Measurements from ENCODE around the gene CDH1. TPM values are rescaled to one million over a fixed set of nuclear protein-coding genes. Genes with fewer than 3 reads are reported as not detected.

CDH1 gene
- total RNA-seq, 2 donors from 2014 or later = 118 to 123 TPM

- WGBS, 2 experiments (ENCODE audit: insufficient coverage in 1 of 2, insufficient read length in 1 of 2) = 95% methylated on average over 1 of the region's 1 CpG; no CpG with 5 or more reads in 1 of the 2 experiments
- no peak overlapping the region for H3K27ac Mint-ChIP-seq
- no peak overlapping the region for H3K4me3 Mint-ChIP-seq
- Histone ChIP-seq H3K4me3 (ENCODE audit: low read length) (no peak overlapping the region), H3K27me3 (ENCODE audit: control insufficient read depth, insufficient read depth, low read length, poor library complexity, severe bottlenecking) (no peaks in the 10 kb centered on the region), H3K9me3 (ENCODE audit: control insufficient read depth, low read length) (no peaks in the 10 kb centered on the region), H3K27ac (ENCODE audit: low read depth, low read length) (no peak overlapping the region), H3K4me1 (ENCODE audit: control insufficient read depth, insufficient read depth, low read length) (no peaks in the 10 kb centered on the region), H3K36me3 (ENCODE audit: control insufficient read depth, insufficient read depth, low read length) (no peaks in the 10 kb centered on the region), H3K9ac (ENCODE audit: extremely low read depth, low read length, poor library complexity, severe bottlenecking) (no peak overlapping the region)
- H3K27me3 Mint-ChIP-seq (ENCODE audit: insufficient read depth) = no peaks in the 10 kb centered on the region
- peaks cover 18% of the 10 kb centered on the region for H3K4me1 Mint-ChIP-seq
- DNase-seq = no peak
- peaks cover 2% of the 10 kb centered on the region for H3K36me3 Mint-ChIP-seq (ENCODE audit: low read depth)
- H3K9me3 Mint-ChIP-seq = no peaks in the 10 kb centered on the region
- no peak for TF ChIP-seq CTCF (conservative IDR thresholded peaks at IDR 0.05)
Measured at GRCh38 chr16:68767581-68767980, 30.5 kb downstream of the CDH1 start.

GRCh38 chr16:68768175-68768574 lies 31.1 kb downstream of the CDH1 start:
- no peak overlapping the region for H3K4me3 Mint-ChIP-seq
- no peak for DNase-seq
- Histone ChIP-seq H3K27ac (ENCODE audit: low read depth, low read length) (no peak overlapping the region), H3K4me3 (ENCODE audit: low read length) (no peak overlapping the region), H3K27me3 (ENCODE audit: control insufficient read depth, insufficient read depth, low read length, poor library complexity, severe bottlenecking) (no peaks in the 10 kb centered on the region), H3K36me3 (ENCODE audit: control insufficient read depth, insufficient read depth, low read length) (no peaks in the 10 kb centered on the region), H3K9me3 (ENCODE audit: control insufficient read depth, low read length) (no peaks in the 10 kb centered on the region), H3K9ac (ENCODE audit: extremely low read depth, low read length, poor library complexity, severe bottlenecking) (no peak overlapping the region), H3K4me1 (ENCODE audit: control insufficient read depth, insufficient read depth, low read length) (no peaks in the 10 kb centered on the region)
- H3K4me1 Mint-ChIP-seq = peaks cover 15% of the 10 kb centered on the region
- H3K9me3 Mint-ChIP-seq = no peaks in the 10 kb centered on the region
- WGBS, 2 experiments (ENCODE audit: insufficient coverage in 1 of 2, insufficient read length in 1 of 2) = 83 to 91% methylated on average over 7 of the region's 7 CpGs
- H3K36me3 Mint-ChIP-seq (ENCODE audit: low read depth) = peaks cover 6% of the 10 kb centered on the region
- H3K27ac Mint-ChIP-seq = no peak overlapping the region
- TF ChIP-seq CTCF (conservative IDR thresholded peaks at IDR 0.05) = no peak
- H3K27me3 Mint-ChIP-seq (ENCODE audit: insufficient read depth) = no peaks in the 10 kb centered on the region

- Histone ChIP-seq H3K27me3 (ENCODE audit: control insufficient read depth, insufficient read depth, low read length, poor library complexity, severe bottlenecking) (no peaks in the 10 kb centered on the region), H3K9ac (ENCODE audit: extremely low read depth, low read length, poor library complexity, severe bottlenecking) (no peak overlapping the region), H3K9me3 (ENCODE audit: control insufficient read depth, low read length) (no peaks in the 10 kb centered on the region), H3K4me3 (ENCODE audit: low read length) (no peak overlapping the region), H3K36me3 (ENCODE audit: control insufficient read depth, insufficient read depth, low read length) (no peaks in the 10 kb centered on the region), H3K27ac (ENCODE audit: low read depth, low read length) (no peak overlapping the region), H3K4me1 (ENCODE audit: control insufficient read depth, insufficient read depth, low read length) (no peaks in the 10 kb centered on the region)
- no peaks in the 10 kb centered on the region for H3K27me3 Mint-ChIP-seq (ENCODE audit: insufficient read depth)
- no peak overlapping the region for H3K27ac Mint-ChIP-seq
- TF ChIP-seq CTCF (conservative IDR thresholded peaks at IDR 0.05) = no peak
- H3K4me1 Mint-ChIP-seq = peaks cover 9% of the 10 kb centered on the region
- H3K4me3 Mint-ChIP-seq = no peak overlapping the region
- H3K36me3 Mint-ChIP-seq (ENCODE audit: low read depth) = peaks cover 8% of the 10 kb centered on the region
- 91 to 100% methylated on average over 1 to 2 of the region's 2 CpGs for WGBS, 2 experiments (ENCODE audit: insufficient coverage in 1 of 2, insufficient read length in 1 of 2)
- no peaks in the 10 kb centered on the region for H3K9me3 Mint-ChIP-seq
- DNase-seq = no peak
Measured at GRCh38 chr16:68768771-68769170, 31.7 kb downstream of the CDH1 start.

Data from endodermal cell (in vitro differentiated cells).